HepG2 (cell line): ENCODE data around the gene H2AZ2. TPM values are rescaled to one million over a fixed set of nuclear protein-coding genes. Genes with fewer than 3 reads are reported as not detected.
A peak's percentile ranks its signal among the peaks of the same experiment; 100 is the strongest.

Experiments
- ATAC-seq: fragments of 200-7000 bp; cut with Tn5 transposase; 3 replicates; pipeline ENCODE4 v1.9.1; 2020; ENCODE audit warnings: mild to moderate bottlenecking, moderate library complexity
- BruUV-seq: library from RNA; stranded (reverse); fragments of 400-500 nt; replicated peaks from 2 replicates; lab custom pipeline; 2021; lab: Mats Ljungman, UMichigan
- CTCF ChIA-PET: fragments of 300-600 bp; formaldehyde crosslinking; extraction: SDS; loops from one replicate; lab custom pipeline; 2021; ENCODE audit warnings: low total read pairs, inconsistent platforms, low intra/inter-chr PET ratio; lab: Yijun Ruan, JAX
- POLR2A ChIA-PET: fragments of 350-600 bp; sonication (Branson Sonifier 250); formaldehyde crosslinking; loops from one replicate; lab custom pipeline; 2020; ENCODE audit warnings: antibody characterized with exemption, inconsistent platforms; lab: Yijun Ruan, JAX
- DNase-seq: peaks from one replicate; pipeline ENCODE4 v3.0.0-alpha.2; 2015; ENCODE audit warnings: low spot score
- FAIRE-seq: peaks from 3 replicates; lab custom pipeline; 2011; peaks lifted over from hg19 to GRCh38; lab: Jason Lieb, UNC
- H2AFZ ChIP-seq: one replicate; pipeline ENCODE4 v1.6.1; 2011; ENCODE audit warnings: low read length, inconsistent platforms
- H3K27ac ChIP-seq: fragments of 300-600 bp; 3 replicates; pipeline ENCODE4 v1.8.0; 2011; ENCODE audit warnings: mixed run types, mild to moderate bottlenecking, mixed read lengths, low read length, inconsistent platforms; ENCODE audit not compliant: insufficient read depth; ENCODE audit errors: extremely low read length
- H3K27me3 ChIP-seq, 2 experiments: fragments of 200-600 bp in 1 of 2; 2 replicates in 1 of 2; 3 replicates in 1 of 2; pipeline versions ENCODE4 v1.6.0 to v1.8.0; 2011; ENCODE audit warnings: low read length in 2 of 2, mild to moderate bottlenecking in 2 of 2, moderate library complexity in 2 of 2, inconsistent platforms in 1 of 2; ENCODE audit not compliant: insufficient read depth in 2 of 2, control insufficient read depth in 1 of 2
- H3K36me3 ChIP-seq, 2 experiments: fragments of 200-600 bp in 1 of 2; replicated peaks in 1 of 2; 2 replicates in 1 of 2; 3 replicates in 1 of 2; pipeline versions ENCODE4 v1.5.1 to v1.8.0; 2011; ENCODE audit warnings: low read length in 2 of 2, inconsistent platforms in 1 of 2; ENCODE audit not compliant: insufficient read depth in 2 of 2, control insufficient read depth in 1 of 2
- H3K4me1 ChIP-seq: 2 replicates; pipeline ENCODE4 v1.5.1; 2012; ENCODE audit warnings: low read length, inconsistent platforms; ENCODE audit not compliant: insufficient read depth
- H3K4me2 ChIP-seq: 2 replicates; pipeline ENCODE4 v1.6.0; 2011; ENCODE audit warnings: low read depth, low read length, inconsistent platforms
- H3K4me3 ChIP-seq, 3 experiments: fragments of 200-600 bp in 1 of 3; sonication (generic), shearing (Covaris generic) in 1 of 3; replicated peaks in 1 of 3; 2 replicates each; pipeline ENCODE4 v1.5.1; 2011 to 2016; ENCODE audit warnings: low read length in 3 of 3, inconsistent platforms in 2 of 3, low read depth in 2 of 3, mild to moderate bottlenecking in 2 of 3, control low read depth in 1 of 3, mixed read lengths in 1 of 3; ENCODE audit not compliant: insufficient read depth in 1 of 3
- H3K79me2 ChIP-seq: one replicate; pipeline ENCODE4 v1.6.1; 2011; ENCODE audit warnings: low read length, inconsistent platforms; ENCODE audit not compliant: insufficient read depth
- H3K9ac ChIP-seq: 2 replicates; pipeline ENCODE4 v1.6.0; 2011; ENCODE audit warnings: mild to moderate bottlenecking, low read depth, low read length, inconsistent platforms; ENCODE audit not compliant: insufficient read depth
- H3K9me3 ChIP-seq: 2 replicates; pipeline ENCODE4 v1.5.1; 2012; ENCODE audit warnings: mild to moderate bottlenecking, low read length
- H4K20me1 ChIP-seq: 2 replicates; pipeline ENCODE4 v1.6.0; 2011; ENCODE audit warnings: inconsistent platforms, mild to moderate bottlenecking, low read length, moderate library complexity; ENCODE audit not compliant: insufficient read depth
- EZH2 ChIP-seq: conservative IDR thresholded peaks from 2 replicates; pipeline ENCODE4 v1.6.1; 2012; ENCODE audit warnings: mild to moderate bottlenecking, low read depth, low read length, moderate library complexity
- FOSL1 ChIP-seq: sonication (generic); formaldehyde crosslinking; IDR thresholded peaks from 2 replicates; pipeline ENCODE4 v1.9.0; 2021; ENCODE audit warnings: missing genetic modification reagents, borderline replicate concordance
- LCORL ChIP-seq, 2 experiments: fragments of 450-650 bp in 1 of 2; sonication (generic) in 1 of 2; formaldehyde crosslinking in 1 of 2; IDR thresholded peaks; 2 replicates each; pipeline versions ENCODE4 v1.5.0 to v1.6.1; 2017 to 2020; ENCODE audit warnings: antibody characterized with exemption in 1 of 2, missing genetic modification reagents in 1 of 2
- RBFOX2 ChIP-seq: fragments of 200-400 bp; formaldehyde crosslinking; IDR thresholded peaks from 2 replicates; pipeline ENCODE4 v1.6.1; 2017; ENCODE audit warnings: low read depth, mild to moderate bottlenecking, low read length
- SRF ChIP-seq: IDR thresholded peaks from 2 replicates; pipeline ENCODE4 v1.6.1; 2011; ENCODE audit warnings: mild to moderate bottlenecking, low read depth, low read length, moderate library complexity
- whole genome bisulfite sequencing: methylation state at CpG from one replicate; pipeline ENCODE4 v1.1.6; 2017; ENCODE audit warnings: low lambda C conversion rate; 5-methylcytosine and 5-hydroxymethylcytosine counted together
- in situ Hi-C: cut with HindIII; loops from 2 replicates; pipeline ENCODE4 v1.10.0; 2017; ENCODE audit warnings: low pct_unique_long_range_greater_than_20kb; ENCODE audit not compliant: extremely low pct_ligation_motif_present
- intact Hi-C: fragments of 100-400 bp; cut with micrococcal nuclease; formaldehyde crosslinking; loops from one replicate; pipeline ENCODE4 v1.10.0; 2022; ENCODE audit not compliant: unreplicated experiment
- polyA plus RNA-seq, 8 experiments: library from polyadenylated mRNA; depleted of rRNA in 3 of 8; stranded (reverse) in 7 of 8; unstranded in 1 of 8; fragments of >200 nt; fragmentation: Illumina TruSeq in 4 of 8; extraction: Trizol in 4 of 8; gene quantifications; 2 replicates each; pipeline versions ENCODE4 v1.2.1 to v1.2.3, GENCODE V29; 2011 to 2016; ENCODE audit warnings: low read depth in 4 of 8, missing spikeins in 1 of 8, mixed read lengths in 1 of 8; ENCODE audit not compliant: insufficient read depth in 1 of 8
- total RNA-seq, 5 experiments: library from RNA; depleted of rRNA; stranded (reverse); fragments of >200 nt; fragmentation: Illumina TruSeq; extraction: Trizol; gene quantifications; 2 replicates each; pipeline ENCODE4 v1.2.3, GENCODE V29; 2016; ENCODE audit warnings: low read depth in 1 of 5

The H2AZ2 gene
- total and polyA plus RNA-seq, 2 of the 13 experiments (the other 11 are each of a cell fraction or from before 2014, with no cell fraction given), result 121 to 223 TPM

DNA sequence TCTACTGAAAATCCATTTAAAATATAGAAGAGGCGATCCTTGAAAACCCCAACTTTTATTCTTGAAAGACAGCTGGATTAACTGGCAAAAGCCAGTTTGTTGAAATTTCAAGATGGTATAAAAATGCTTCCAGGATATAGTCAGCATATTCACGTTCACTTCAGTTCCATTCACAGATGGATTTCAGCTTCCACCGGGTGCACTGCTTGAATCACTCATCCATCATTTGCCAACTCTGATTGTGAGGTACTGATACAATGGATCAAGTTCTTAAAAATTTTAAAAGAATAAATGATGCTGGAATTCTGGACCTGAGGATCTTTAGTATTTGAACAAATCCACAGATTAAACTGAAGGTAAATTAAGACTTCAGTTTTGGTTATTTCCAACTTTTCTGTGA is 35.0 kb upstream of the H2AZ2 start:
- ATAC-seq, result no peak
- Histone ChIP-seq H3K9ac (peak overlapping the region; percentile 23; the same call in 1 of the 2 replicates), H3K27me3 (no peaks in the 10 kb centered on the region), H2AFZ (no peak overlapping the region), H3K4me2 (peak overlapping the region; percentile 75), H3K79me2 (peaks cover 46% of the 10 kb centered on the region), H3K9me3 (no peaks in the 10 kb centered on the region), H3K36me3 (no peaks in the 10 kb centered on the region; a peak in 3 of 5 replicates), H3K4me1 (peaks cover 60% of the 10 kb centered on the region), H3K4me3 (peak overlapping the region in 2 of 3 experiments; percentile 31 to 39; a peak in 2 of 6 replicates), H4K20me1 (peaks cover 7% of the 10 kb centered on the region; the same call in 1 of the 2 replicates), H3K27ac (no peak overlapping the region)
- ChIA-PET CTCF (no interaction called here), POLR2A (no interaction called here)
- in situ Hi-C loops, result no loop called here
- DNase-seq, result no peak
- BruUV-seq, result no TSS peak
- 77% methylated on average over 3 of the region's 3 CpGs for WGBS
- FAIRE-seq, result no peak
- TF ChIP-seq FOSL1 (CRISPR knock-in tag) (no peak), RBFOX2 (0 out of 2 replicates have a peak, but pooled peaks have one; percentile 18), LCORL (IDR thresholded peaks at IDR 0.05) (no peak), LCORL (CRISPR knock-in tag; IDR thresholded peaks at IDR 0.05) (no peak)
- TF ChIP-seq, all 625 proteins: peak for 1
- intact Hi-C loops, result no loop called here

DNA sequence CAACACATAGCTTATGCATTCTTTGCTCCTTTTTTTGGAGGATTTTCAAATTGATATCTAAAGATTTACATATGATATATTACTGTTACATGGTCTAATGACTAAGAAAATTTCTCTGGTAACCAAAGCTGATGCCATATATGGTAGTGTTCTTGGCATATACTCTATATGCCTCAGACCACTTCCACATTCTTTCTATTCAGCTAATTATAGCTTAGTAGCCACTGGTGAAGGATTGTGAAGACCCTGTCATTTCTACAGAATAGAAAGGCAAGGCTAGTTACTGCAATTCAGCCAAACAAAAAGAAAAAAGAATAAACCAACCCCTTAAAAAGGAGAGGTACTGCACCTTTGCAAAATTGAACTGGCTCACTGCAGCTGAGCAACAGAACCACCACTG is 33.7 kb upstream of the H2AZ2 start:
- Histone ChIP-seq H3K36me3 (no peaks in the 10 kb centered on the region; a peak in 3 of 5 replicates), H3K27ac (no peak overlapping the region), H3K4me1 (peaks cover 59% of the 10 kb centered on the region), H2AFZ (no peak overlapping the region), H3K79me2 (peaks cover 46% of the 10 kb centered on the region), H4K20me1 (peaks cover 7% of the 10 kb centered on the region; the same call in 1 of the 2 replicates), H3K4me2 (peak overlapping the region; percentile 75), H3K9ac (peak overlapping the region; percentile 16; the same call in 1 of the 2 replicates), H3K4me3 (peak overlapping the region in 2 of 3 experiments; percentile 2 to 24; a peak in 4 of 6 replicates), H3K27me3 (no peaks in the 10 kb centered on the region), H3K9me3 (no peaks in the 10 kb centered on the region)
- no TSS peak for BruUV-seq
- TF ChIP-seq SRF (peak; percentile 87), EZH2 (no peak)
- no peak for DNase-seq
- ATAC-seq, result no peak
- no peak for FAIRE-seq
- intact Hi-C loops, result no loop called here
- in situ Hi-C loops, result no loop called here
- POLR2A ChIA-PET, result interaction anchor here (1.0 to 1.2 kb wide), 3 partner anchors 34 to 308 kb away, joined by 3 to 4 read pairs (median 3); partner anchors contain the start of genes DDX56, H2AZ2 and OGDH
- CTCF ChIA-PET, result no interaction called here
